ENCODE results near the gene HDLBP. TPM values are rescaled to one million over a fixed set of nuclear protein-coding genes. Genes with fewer than 3 reads are reported as not detected.

HDLBP gene
- total and polyA plus RNA-seq, 10 of the 15 experiments (the other 5 are each of a cell fraction or from before 2014, with no cell fraction given): 19.5 to 383 (median 249) TPM

- no peak for TF ChIP-seq EED (IDR thresholded peaks at IDR 0.05; ENCODE audit: low read depth)
- 0 out of 2 replicates have a peak, but pooled peaks have one; percentile 20 for TF ChIP-seq RAD21 (IDR thresholded peaks at IDR 0.05; ENCODE audit: insufficient read depth, low read depth, low read length)
- no peak for TF ChIP-seq MLLT1 (IDR thresholded peaks at IDR 0.05)
Observed at GRCh38 chr2:241274127-241274526, 41.3 kb downstream of the HDLBP start (continued).

- ATAC-seq: no peak
- TF ChIP-seq IKZF1 (conservative IDR thresholded peaks at IDR 0.05) (no peak), IRF5 (IDR thresholded peaks at IDR 0.05; ENCODE audit: borderline replicate concordance) (no peak), BRCA1 (IDR thresholded peaks at IDR 0.05; ENCODE audit: low read depth, low read length) (no peak), MTA2 (IDR thresholded peaks at IDR 0.05; ENCODE audit: low read depth) (no peak), IKZF2 (IDR thresholded peaks at IDR 0.05) (no peak), CBFB (IDR thresholded peaks at IDR 0.05; ENCODE audit: low read depth) (no peak), E2F4 (IDR thresholded peaks at IDR 0.05; ENCODE audit: low read depth, low read length) (no peak), CHD4 (IDR thresholded peaks at IDR 0.05) (no peak), WRNIP1 (IDR thresholded peaks at IDR 0.05; ENCODE audit: borderline replicate concordance, low read depth, low read length) (no peak), IRF4 (IDR thresholded peaks at IDR 0.05; ENCODE audit: low read depth, low read length) (no peak), KLF5 (IDR thresholded peaks at IDR 0.05; ENCODE audit: partially characterized antibody) (no peak), BCL11A (IDR thresholded peaks at IDR 0.05; ENCODE audit: low read depth, low read length) (no peak), PAX8 (IDR thresholded peaks at IDR 0.05) (no peak), ETV6 (conservative IDR thresholded peaks at IDR 0.05 in 1 of 2, IDR thresholded peaks at IDR 0.05 in 1 of 2; ENCODE audit: borderline replicate concordance in 1 of 2, low read depth in 1 of 2) (no peak), CREB1 (IDR thresholded peaks at IDR 0.05; ENCODE audit: low read depth) (no peak)
Observed at GRCh38 chr2:241273210-241274020, 42.1 kb downstream of the HDLBP start.

More at GRCh38 chr2:241273210-241274020, 42.1 kb downstream of the HDLBP start:
- Histone ChIP-seq H4K20me1 (ENCODE audit: control insufficient read depth, insufficient read depth) (peaks cover 6% of the 10 kb centered on the region; the same call in 1 of the 2 replicates), H2AFZ (ENCODE audit: control insufficient read depth, low read depth, low read length) (no peak overlapping the region), H3K4me3 (peak overlapping the region; percentile 84; the same call in 1 of the 2 replicates), H3K9ac (ENCODE audit: control insufficient read depth, insufficient read depth, low read length) (peak overlapping the region; percentile 1; the same call in 1 of the 2 replicates), H3K27me3 (replicated peaks in 1 of 2; ENCODE audit: control insufficient read depth in 2 of 2, insufficient read depth in 2 of 2, low read length in 1 of 2) (no peaks in the 10 kb centered on the region), H3K36me3 (ENCODE audit: control insufficient read depth in 2 of 2, insufficient read depth in 2 of 2, low read length in 1 of 2) (peaks cover 3 to 4% of the 10 kb centered on the region in 2 experiments; a peak in 3 of 4 replicates), H3K4me2 (ENCODE audit: control insufficient read depth, insufficient read depth) (peak overlapping the region; percentile 32), H3K4me1 (ENCODE audit: control insufficient read depth, insufficient read depth, low read length) (peaks cover 17% of the 10 kb centered on the region), H3K79me2 (ENCODE audit: control insufficient read depth, insufficient read depth, low read length) (peaks cover 85% of the 10 kb centered on the region), H3K9me3 (replicated peaks; ENCODE audit: control insufficient read depth, insufficient read depth, low read length) (no peaks in the 10 kb centered on the region; the same call in 2 of the 3 replicates), H3K27ac (ENCODE audit: control insufficient read depth, insufficient read depth) (peak overlapping the region; percentile 4; the same call in 1 of the 2 replicates)
- ChIA-PET SMC1A (ENCODE audit: uncharacterized antibody, unreplicated experiment) (interaction anchor here (0.8 kb wide), 1 partner anchor 119 kb away, joined by 4 read pairs; no protein-coding TSS in a partner anchor), RAD21 (ENCODE audit: unreplicated experiment) (no interaction called here), POLR2A (no interaction called here), CTCF (no interaction called here)
- in situ Hi-C loops (cut with MboI): no loop called here
- DNase-seq (ENCODE audit: low read depth, low spot score) (no peak), FAIRE-seq (no peak)
- whole genome bisulfite sequencing (ENCODE audit: insufficient coverage, insufficient replicate concordance, low lambda C conversion rate, missing lambda C conversion rate): 81% methylated on average over 20 of the region's 21 CpGs
- BruUV-seq (replicated peaks): TSS peak; percentile 85
- intact Hi-C loops (cut with micrococcal nuclease; ENCODE audit: unreplicated experiment): loop anchor here (2.0 kb wide), 2 partner anchors 31 to 41 kb away; partner anchors contain the start of genes HDLBP and SEPTIN2

Data from GM12878 (cell line).